Ishikawa (cell line): Measurements from ENCODE around the gene TMPRSS7.

Source experiments
- CEBPB ChIP-seq: IDR thresholded peaks from 2 replicates; pipeline ENCODE4 v1.6.1; 2012
- CREB1 ChIP-seq: IDR thresholded peaks from 2 replicates; pipeline ENCODE4 v1.6.1; 2012; ENCODE audit warnings: low read depth
- EGR1 ChIP-seq: IDR thresholded peaks from 2 replicates; pipeline ENCODE4 v1.6.1; 2012
- EP300 ChIP-seq: IDR thresholded peaks from 2 replicates; pipeline ENCODE4 v1.6.1; 2012; ENCODE audit warnings: borderline replicate concordance
- FOXM1 ChIP-seq: IDR thresholded peaks from 2 replicates; pipeline ENCODE4 v1.6.1; 2012; ENCODE audit warnings: low read depth, borderline replicate concordance
- NFIC ChIP-seq: IDR thresholded peaks from 2 replicates; pipeline ENCODE4 v1.6.1; 2012
- RAD21 ChIP-seq: IDR thresholded peaks from 2 replicates; pipeline ENCODE4 v1.6.1; 2012; ENCODE audit warnings: low read depth
- TAF1 ChIP-seq: IDR thresholded peaks from 2 replicates; pipeline ENCODE4 v1.6.1; 2012; ENCODE audit warnings: low read depth, mild to moderate bottlenecking
- TCF12 ChIP-seq: IDR thresholded peaks from 2 replicates; pipeline ENCODE4 v1.6.1; 2012; ENCODE audit warnings: low read depth
- TEAD4 ChIP-seq: IDR thresholded peaks from 2 replicates; pipeline ENCODE4 v1.6.1; 2012
- YY1 ChIP-seq: IDR thresholded peaks from 2 replicates; pipeline ENCODE4 v1.6.1; 2012; ENCODE audit warnings: low read depth
- ZBTB7A ChIP-seq: IDR thresholded peaks from 2 replicates; pipeline ENCODE4 v1.6.1; 2012; ENCODE audit warnings: low read depth
- TF ChIP-seq, protein P1 (sequence below): IDR thresholded peaks from 2 replicates; pipeline ENCODE4 v1.6.1; 2012
- TF ChIP-seq, protein P2 (sequence below): IDR thresholded peaks from 2 replicates; pipeline ENCODE4 v1.6.1; 2012; ENCODE audit warnings: low read depth, mild to moderate bottlenecking
- TF ChIP-seq, protein P3 (sequence below): IDR thresholded peaks from 2 replicates; pipeline ENCODE4 v1.6.1; 2012

TMPRSS7 gene

DNA sequence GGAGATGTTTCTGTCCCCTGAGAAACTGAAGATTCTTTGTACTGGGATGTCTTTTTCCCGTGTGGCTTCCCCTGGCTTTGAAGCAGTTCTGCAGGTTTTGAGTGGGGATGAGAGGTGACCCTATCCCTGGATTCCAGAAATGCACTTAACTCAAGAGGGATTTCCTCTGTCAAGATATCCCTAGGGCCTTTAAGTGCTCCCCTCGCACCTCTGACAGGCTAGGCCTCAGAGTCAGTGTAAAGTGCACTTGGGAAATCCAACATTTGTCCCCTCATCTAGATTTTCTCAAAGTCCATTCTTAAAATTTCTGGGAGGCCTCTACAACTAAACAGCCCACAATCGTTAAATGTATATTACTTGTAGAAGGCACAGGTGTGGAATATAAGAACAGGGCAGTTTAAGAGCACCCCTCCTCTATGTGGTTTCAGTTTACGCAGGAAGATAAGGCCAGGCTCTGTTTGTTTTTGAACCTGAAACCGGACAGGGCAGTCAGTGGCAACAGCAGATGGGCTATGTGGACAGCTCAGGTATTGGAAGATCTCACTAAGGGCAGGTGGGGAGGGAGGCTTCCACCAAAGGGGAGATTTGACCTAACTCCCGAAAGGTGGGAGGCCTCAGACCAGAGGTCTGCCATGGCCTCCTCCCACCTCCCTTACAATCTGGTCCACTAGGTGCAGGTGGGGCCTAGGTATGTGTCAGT is 56.5 kb downstream of the TMPRSS7 start:
- TF ChIP-seq CREB1, result no peak
- TF ChIP-seq, protein P1, sequence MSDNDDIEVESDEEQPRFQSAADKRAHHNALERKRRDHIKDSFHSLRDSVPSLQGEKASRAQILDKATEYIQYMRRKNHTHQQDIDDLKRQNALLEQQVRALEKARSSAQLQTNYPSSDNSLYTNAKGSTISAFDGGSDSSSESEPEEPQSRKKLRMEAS, result no peak
- TF ChIP-seq ZBTB7A, result no peak
- TF ChIP-seq TAF1, result no peak
- TF ChIP-seq, protein P2, sequence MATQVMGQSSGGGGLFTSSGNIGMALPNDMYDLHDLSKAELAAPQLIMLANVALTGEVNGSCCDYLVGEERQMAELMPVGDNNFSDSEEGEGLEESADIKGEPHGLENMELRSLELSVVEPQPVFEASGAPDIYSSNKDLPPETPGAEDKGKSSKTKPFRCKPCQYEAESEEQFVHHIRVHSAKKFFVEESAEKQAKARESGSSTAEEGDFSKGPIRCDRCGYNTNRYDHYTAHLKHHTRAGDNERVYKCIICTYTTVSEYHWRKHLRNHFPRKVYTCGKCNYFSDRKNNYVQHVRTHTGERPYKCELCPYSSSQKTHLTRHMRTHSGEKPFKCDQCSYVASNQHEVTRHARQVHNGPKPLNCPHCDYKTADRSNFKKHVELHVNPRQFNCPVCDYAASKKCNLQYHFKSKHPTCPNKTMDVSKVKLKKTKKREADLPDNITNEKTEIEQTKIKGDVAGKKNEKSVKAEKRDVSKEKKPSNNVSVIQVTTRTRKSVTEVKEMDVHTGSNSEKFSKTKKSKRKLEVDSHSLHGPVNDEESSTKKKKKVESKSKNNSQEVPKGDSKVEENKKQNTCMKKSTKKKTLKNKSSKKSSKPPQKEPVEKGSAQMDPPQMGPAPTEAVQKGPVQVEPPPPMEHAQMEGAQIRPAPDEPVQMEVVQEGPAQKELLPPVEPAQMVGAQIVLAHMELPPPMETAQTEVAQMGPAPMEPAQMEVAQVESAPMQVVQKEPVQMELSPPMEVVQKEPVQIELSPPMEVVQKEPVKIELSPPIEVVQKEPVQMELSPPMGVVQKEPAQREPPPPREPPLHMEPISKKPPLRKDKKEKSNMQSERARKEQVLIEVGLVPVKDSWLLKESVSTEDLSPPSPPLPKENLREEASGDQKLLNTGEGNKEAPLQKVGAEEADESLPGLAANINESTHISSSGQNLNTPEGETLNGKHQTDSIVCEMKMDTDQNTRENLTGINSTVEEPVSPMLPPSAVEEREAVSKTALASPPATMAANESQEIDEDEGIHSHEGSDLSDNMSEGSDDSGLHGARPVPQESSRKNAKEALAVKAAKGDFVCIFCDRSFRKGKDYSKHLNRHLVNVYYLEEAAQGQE, result no peak
- TF ChIP-seq TEAD4, result no peak
- TF ChIP-seq YY1, result no peak
- TF ChIP-seq EGR1, result no peak
- no peak for TF ChIP-seq TCF12
- no peak for TF ChIP-seq NFIC
- TF ChIP-seq EP300, result no peak
- TF ChIP-seq CEBPB, result no peak
- no peak for TF ChIP-seq FOXM1
- TF ChIP-seq, protein P3, sequence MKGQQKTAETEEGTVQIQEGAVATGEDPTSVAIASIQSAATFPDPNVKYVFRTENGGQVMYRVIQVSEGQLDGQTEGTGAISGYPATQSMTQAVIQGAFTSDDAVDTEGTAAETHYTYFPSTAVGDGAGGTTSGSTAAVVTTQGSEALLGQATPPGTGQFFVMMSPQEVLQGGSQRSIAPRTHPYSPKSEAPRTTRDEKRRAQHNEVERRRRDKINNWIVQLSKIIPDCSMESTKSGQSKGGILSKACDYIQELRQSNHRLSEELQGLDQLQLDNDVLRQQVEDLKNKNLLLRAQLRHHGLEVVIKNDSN, result no peak
- TF ChIP-seq RAD21, result no peak

DNA sequence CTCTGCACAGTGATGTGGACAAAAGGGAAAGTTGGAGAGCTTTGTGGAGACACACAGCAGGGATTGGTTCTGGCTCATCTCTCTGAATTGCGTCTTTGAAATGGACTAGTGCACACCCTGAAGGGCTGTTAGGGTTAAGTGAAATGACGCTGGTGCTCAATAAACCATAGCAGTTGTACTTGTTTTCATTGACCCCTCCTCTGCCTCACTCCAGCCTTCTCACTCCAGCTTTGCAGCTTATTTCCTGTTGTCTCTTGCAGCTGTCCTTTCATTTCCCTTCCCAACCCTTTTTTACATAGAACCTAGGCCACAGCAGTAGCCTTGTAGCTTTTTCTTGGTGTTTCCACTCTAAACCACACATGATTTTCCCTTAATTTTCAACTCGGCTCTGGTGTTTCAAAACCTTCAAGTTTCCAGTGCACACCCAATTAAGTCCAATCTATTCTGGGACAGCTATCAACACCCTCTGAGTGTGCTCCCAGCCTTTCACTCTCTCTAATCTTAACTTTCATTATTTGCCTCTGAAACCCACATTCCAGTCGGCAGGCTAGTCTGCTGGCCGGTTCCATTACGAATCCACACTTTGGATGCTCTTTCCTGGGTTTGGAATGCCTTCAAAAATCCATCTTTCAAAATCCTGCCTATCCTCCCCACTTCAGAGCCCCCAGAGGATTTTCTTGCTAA is 58.1 kb downstream of the TMPRSS7 start:
- TF ChIP-seq EGR1 (no peak), TAF1 (no peak), ZBTB7A (no peak), RAD21 (no peak), EP300 (no peak), TCF12 (no peak)

DNA sequence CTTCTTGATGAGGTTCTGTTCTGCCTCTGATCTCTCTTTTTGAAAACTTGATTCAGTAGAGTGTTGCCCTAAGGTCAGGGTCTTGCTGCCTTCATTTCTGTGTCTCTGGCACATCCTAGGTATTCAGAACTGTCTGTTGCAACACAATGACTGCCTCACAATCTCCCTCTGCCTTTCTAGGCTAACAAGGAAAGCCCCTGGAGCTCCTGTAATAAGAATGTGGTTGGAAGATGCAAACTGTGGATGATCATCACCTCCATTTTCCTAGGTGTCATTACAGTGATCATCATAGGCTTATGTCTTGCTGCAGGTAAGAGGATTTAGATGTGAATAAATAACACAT is 58.6 kb downstream of the TMPRSS7 start:
- TF ChIP-seq YY1, result no peak
- no peak for TF ChIP-seq TCF12
- TF ChIP-seq, protein P3, result no peak
- TF ChIP-seq NFIC, result no peak
- TF ChIP-seq, protein P1, result no peak
- TF ChIP-seq CREB1, result no peak
- no peak for TF ChIP-seq TEAD4
- no peak for TF ChIP-seq RAD21
- TF ChIP-seq TAF1, result no peak
- TF ChIP-seq, protein P2, result no peak
- no peak for TF ChIP-seq ZBTB7A
- no peak for TF ChIP-seq EGR1
- TF ChIP-seq CEBPB, result no peak

DNA sequence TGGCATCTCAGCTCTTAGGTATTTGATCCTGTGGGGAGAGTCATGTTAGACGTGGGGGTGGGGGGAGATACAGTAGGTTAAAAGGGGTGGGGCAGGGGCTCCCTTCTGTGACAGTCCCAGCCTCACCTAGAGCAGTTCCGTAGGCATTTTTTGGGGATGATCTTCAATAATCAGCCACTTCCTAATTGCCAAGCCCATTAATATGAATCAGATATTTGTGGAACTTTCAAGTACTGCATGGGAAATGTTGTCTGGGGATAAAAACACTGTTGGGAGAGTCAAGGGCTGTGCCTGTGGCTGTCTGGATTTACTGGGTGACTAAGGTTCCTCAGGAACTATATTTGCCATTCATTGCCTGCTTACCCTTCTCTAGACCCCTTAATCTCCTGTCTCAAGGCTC is 61.2 kb downstream of the TMPRSS7 start:
- TF ChIP-seq CREB1, result no peak
- TF ChIP-seq YY1, result no peak
- TF ChIP-seq FOXM1, result no peak
- no peak for TF ChIP-seq TEAD4
- TF ChIP-seq, protein P2, result no peak
- TF ChIP-seq EP300, result no peak
- no peak for TF ChIP-seq TCF12
